ENCODE measurements around the gene CIB2.

The CIB2 gene

GRCh38 chr15:78149068-78149804 lies 18.0 kb upstream of the CIB2 start, which contains the start of gene IDH3A:
Gene IDH3A, plus strand, starts transcription at chr15:78149362. Its CDS starts 42 bp downstream, at chr15:78149404.
- DNase-seq: peak; percentile 97 to 100 (median 100)

GRCh38 chr15:78148392-78149067 lies 17.3 kb upstream of the CIB2 start:
- no peak for DNase-seq

- no peak for DNase-seq
Measured at GRCh38 chr15:78147566-78147965, 16.3 kb upstream of the CIB2 start.

GRCh38 chr15:78146425-78147154 lies 15.3 kb upstream of the CIB2 start:
- DNase-seq: no peak

GRCh38 chr15:78142332-78142731 lies 11.1 kb upstream of the CIB2 start:
- DNase-seq: no peak

DNA sequence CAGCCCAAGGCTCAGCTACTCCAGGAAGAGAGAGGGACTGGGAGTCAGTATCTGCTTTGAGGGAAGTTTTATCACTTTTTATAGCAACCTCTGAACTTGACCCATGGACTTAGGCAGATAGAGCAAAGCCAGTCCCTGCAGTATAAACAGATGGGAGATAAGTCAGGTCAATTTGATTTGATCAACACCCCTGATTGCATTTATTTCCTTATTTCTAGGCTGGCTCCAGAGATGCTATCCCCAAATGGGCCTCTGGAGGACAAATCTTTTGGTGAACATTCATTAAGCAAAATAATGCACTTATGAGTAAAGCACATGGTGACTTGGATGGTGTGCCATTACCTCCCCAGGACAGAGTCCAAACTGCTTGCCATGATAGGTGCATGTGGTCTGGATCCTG lies 9.0 kb upstream of the CIB2 start:
- no peak for DNase-seq

DNA sequence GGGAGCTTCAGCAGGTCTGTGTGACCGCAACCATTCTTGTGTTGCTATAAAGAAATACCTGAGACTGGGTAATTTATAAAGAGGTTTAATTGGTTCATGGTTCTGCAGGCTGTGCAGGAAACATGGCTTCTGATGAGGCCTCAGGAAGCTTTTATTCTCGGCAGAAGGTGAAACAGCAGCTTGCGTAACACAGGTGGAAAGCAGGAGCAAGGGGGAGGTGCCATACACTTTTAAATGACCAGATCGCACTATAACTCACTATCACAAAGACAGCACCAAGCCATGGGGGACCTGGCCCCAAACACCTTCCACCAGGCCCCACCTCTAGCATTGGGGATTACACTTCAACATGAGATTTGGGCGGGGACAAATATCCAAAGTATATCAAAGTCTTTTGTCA lies 8.3 kb upstream of the CIB2 start:
- DNase-seq: no peak

DNA sequence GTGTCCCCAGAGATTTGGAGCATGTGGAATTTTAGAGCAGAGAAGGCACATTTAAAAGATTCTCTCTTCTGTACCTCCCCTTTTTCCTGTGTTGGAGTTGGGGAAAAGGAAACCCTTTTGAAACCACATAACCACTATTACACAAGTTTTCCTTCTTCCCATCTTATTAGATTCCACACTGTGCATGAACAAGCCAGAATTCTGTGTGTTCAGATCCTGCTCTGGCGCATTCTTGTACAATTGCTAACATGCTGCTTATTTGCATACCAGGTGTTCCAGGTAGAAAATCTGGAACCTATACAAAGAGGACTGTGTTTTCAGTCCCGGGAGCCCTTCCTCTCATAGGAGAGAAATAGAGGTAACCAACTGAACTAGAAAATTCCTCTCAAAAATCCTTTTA lies 2.6 kb upstream of the CIB2 start:
- no peak for DNase-seq

- DNase-seq: no peak
Measured at GRCh38 chr15:78130466-78131294, 565 bp downstream of the CIB2 start.

- no peak for DNase-seq
Measured at GRCh38 chr15:78129751-78130287, 1.4 kb downstream of the CIB2 start.

- DNase-seq: no peak
Measured at GRCh38 chr15:78129077-78129750, 2.0 kb downstream of the CIB2 start.

DNA sequence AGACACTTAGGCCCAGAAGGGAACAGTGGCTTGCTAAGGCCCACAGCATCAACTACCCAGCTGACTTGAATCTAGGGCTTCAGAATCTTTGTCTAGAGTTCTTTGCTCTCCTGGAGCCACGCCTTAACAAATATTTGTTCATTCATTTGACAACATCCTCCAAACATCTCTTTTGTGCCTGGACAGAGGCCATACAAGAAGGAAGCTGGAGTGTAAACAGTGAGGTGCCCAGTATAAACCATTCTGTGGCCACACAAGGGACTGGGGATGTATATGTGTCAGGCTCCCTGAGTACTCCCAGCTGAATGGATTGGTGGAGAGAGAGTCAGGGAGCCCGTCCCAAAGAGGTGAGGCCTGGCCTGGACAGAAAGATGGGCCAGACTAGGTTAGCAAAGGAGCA lies 3.4 kb downstream of the CIB2 start:
- no peak for DNase-seq

GRCh38 chr15:78125267-78125666 lies 6.0 kb downstream of the CIB2 start:
- DNase-seq: no peak

GRCh38 chr15:78120523-78120922 lies 10.7 kb downstream of the CIB2 start:
- no peak for DNase-seq

DNA sequence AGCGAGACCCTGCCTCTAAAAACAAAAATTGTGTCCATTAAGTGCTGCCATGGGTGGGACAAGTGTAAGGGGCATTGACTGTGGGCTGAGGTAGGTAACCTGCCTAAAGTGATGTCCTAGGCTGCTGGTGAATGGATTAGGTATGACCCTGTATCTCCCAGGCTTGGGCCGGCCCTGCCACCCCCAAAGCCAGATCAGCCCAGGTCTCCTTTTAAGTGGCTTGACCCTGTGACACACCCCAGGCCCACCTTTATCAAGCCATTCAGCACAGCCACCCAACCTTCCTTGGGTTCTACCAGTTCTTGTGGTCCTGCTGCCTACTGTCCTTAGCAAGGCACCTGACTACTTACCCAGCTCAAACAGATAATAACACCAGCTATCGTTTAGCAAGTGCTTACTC lies 18.7 kb downstream of the CIB2 start:
- no peak for DNase-seq

GRCh38 chr15:78111788-78112187 lies 19.5 kb downstream of the CIB2 start:
- DNase-seq: no peak

GRCh38 chr15:78110916-78111475 lies 20.2 kb downstream of the CIB2 start:
- DNase-seq: no peak

- no peak for DNase-seq
Measured at GRCh38 chr15:78110096-78110495, 21.1 kb downstream of the CIB2 start.

- no peak for DNase-seq
Measured at GRCh38 chr15:78109156-78109555, 22.1 kb downstream of the CIB2 start.

GRCh38 chr15:78108300-78109084 lies 22.8 kb downstream of the CIB2 start:
- peak; percentile 64 to 90 (median 79) for DNase-seq

DNA sequence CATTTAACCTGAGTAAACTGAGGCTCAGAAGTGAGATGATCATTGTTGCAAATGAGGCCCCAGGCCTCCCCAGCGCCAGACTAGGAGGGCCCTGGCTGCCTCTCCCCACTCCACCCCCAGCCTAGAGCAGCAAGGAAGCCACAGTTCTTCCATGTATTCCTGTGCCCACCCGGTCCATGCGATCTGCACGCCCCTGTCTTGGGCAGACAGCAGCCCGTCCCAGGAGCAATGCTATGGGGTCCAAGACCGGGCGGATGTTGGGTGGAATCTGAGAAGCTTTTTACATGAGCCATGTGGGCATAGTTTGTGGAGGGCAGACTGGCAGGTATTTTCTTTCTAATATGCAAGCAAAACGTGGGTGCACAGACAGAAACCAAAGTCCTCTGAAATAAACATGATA lies 23.8 kb downstream of the CIB2 start:
- no peak for DNase-seq

All from T-helper 1 cell (primary cell).